GM12878 (cell line): ENCODE data around the gene STK39.

Experiments used
- ESRRA ChIP-seq: IDR thresholded peaks from 2 replicates; pipeline ENCODE4 v1.6.1; 2012; ENCODE audit warnings: mild to moderate bottlenecking, low read length, improper control_type of control experiment
- EZH2 ChIP-seq: IDR thresholded peaks from 2 replicates; pipeline ENCODE4 v1.6.1; 2012; ENCODE audit warnings: low read depth, mild to moderate bottlenecking, control low read depth, inconsistent platforms, low read length, borderline replicate concordance; ENCODE audit not compliant: control insufficient read depth
- HDAC2 ChIP-seq: fragments of 200-600 bp; sonication (generic); IDR thresholded peaks from 2 replicates; pipeline ENCODE4 v1.6.1; 2017
- NRF1 ChIP-seq: conservative IDR thresholded peaks from 2 replicates; pipeline ENCODE4 v1.6.1; 2011; ENCODE audit warnings: mild to moderate bottlenecking, low read depth, low read length, improper control_type of control experiment
- PML ChIP-seq: IDR thresholded peaks from 2 replicates; pipeline ENCODE4 v1.6.1; 2012; ENCODE audit warnings: low read length, inconsistent platforms
- POLR2A ChIP-seq: IDR thresholded peaks from 2 replicates; pipeline ENCODE4 v1.6.1; 2011; ENCODE audit warnings: low read depth, mild to moderate bottlenecking, low read length
- POLR2AphosphoS5 ChIP-seq: IDR thresholded peaks from 2 replicates; pipeline ENCODE4 v1.6.1; 2011; ENCODE audit warnings: mild to moderate bottlenecking, low read length, inconsistent platforms
- TF ChIP-seq, protein P1 (sequence below), 3 experiments: IDR thresholded peaks in 2 of 3; conservative IDR thresholded peaks in 1 of 3; 2 replicates each; pipeline ENCODE4 v1.5.1; 2011; ENCODE audit warnings: low read depth in 3 of 3, low read length in 3 of 3, mild to moderate bottlenecking in 3 of 3, control low read depth in 2 of 3, moderate library complexity in 2 of 3, inconsistent platforms in 1 of 3, mixed read lengths in 1 of 3; ENCODE audit not compliant: control insufficient read depth in 2 of 3, insufficient read depth in 1 of 3; ENCODE audit errors: extremely low read depth in 1 of 3
- TF ChIP-seq, protein P2 (sequence below): IDR thresholded peaks from 2 replicates; pipeline ENCODE4 v1.6.1; 2012; ENCODE audit warnings: low read depth, low read length, improper control_type of control experiment
- TF ChIP-seq, protein P3 (sequence below): IDR thresholded peaks from 2 replicates; pipeline ENCODE4 v1.6.1; 2012; ENCODE audit warnings: low read length, inconsistent platforms

DNA sequence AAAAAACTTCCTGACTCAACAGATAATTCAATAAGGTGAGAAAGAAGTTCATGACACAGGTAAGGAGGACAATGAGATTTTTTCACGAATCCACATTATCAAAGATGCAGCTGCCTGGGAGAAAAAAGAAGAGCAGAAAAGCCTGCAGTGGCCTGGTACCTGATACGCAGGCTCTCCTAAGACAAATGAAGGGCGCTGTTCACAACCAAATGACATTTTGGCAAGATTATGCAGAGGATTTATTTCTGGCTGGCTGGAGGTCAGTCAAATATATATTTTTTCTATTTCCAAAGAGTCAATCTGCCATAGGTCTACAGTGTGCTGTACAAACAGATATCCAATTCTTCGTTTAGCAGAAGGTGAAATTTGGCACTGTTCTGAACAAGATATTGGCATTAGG lies 257.3 kb downstream of the STK39 start:
- TF ChIP-seq POLR2A (no peak), HDAC2 (no peak), EZH2 (no peak), ESRRA (no peak), POLR2AphosphoS5 (no peak), NRF1 (no peak), PML (no peak)
- TF ChIP-seq, protein P1, sequence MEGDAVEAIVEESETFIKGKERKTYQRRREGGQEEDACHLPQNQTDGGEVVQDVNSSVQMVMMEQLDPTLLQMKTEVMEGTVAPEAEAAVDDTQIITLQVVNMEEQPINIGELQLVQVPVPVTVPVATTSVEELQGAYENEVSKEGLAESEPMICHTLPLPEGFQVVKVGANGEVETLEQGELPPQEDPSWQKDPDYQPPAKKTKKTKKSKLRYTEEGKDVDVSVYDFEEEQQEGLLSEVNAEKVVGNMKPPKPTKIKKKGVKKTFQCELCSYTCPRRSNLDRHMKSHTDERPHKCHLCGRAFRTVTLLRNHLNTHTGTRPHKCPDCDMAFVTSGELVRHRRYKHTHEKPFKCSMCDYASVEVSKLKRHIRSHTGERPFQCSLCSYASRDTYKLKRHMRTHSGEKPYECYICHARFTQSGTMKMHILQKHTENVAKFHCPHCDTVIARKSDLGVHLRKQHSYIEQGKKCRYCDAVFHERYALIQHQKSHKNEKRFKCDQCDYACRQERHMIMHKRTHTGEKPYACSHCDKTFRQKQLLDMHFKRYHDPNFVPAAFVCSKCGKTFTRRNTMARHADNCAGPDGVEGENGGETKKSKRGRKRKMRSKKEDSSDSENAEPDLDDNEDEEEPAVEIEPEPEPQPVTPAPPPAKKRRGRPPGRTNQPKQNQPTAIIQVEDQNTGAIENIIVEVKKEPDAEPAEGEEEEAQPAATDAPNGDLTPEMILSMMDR (IDR thresholded peaks at IDR 0.05 in 2 of 3, conservative IDR thresholded peaks at IDR 0.05 in 1 of 3; ENCODE audit: control insufficient read depth in 2 of 3, extremely low read depth in 1 of 3, insufficient read depth in 1 of 3, low read depth in 3 of 3, low read length in 3 of 3) = no peak
- TF ChIP-seq, protein P2, sequence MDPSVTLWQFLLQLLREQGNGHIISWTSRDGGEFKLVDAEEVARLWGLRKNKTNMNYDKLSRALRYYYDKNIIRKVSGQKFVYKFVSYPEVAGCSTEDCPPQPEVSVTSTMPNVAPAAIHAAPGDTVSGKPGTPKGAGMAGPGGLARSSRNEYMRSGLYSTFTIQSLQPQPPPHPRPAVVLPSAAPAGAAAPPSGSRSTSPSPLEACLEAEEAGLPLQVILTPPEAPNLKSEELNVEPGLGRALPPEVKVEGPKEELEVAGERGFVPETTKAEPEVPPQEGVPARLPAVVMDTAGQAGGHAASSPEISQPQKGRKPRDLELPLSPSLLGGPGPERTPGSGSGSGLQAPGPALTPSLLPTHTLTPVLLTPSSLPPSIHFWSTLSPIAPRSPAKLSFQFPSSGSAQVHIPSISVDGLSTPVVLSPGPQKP = no peak
- TF ChIP-seq, protein P3, sequence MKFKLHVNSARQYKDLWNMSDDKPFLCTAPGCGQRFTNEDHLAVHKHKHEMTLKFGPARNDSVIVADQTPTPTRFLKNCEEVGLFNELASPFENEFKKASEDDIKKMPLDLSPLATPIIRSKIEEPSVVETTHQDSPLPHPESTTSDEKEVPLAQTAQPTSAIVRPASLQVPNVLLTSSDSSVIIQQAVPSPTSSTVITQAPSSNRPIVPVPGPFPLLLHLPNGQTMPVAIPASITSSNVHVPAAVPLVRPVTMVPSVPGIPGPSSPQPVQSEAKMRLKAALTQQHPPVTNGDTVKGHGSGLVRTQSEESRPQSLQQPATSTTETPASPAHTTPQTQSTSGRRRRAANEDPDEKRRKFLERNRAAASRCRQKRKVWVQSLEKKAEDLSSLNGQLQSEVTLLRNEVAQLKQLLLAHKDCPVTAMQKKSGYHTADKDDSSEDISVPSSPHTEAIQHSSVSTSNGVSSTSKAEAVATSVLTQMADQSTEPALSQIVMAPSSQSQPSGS = no peak
